Osteoblast (primary cell): ENCODE results near the gene RAB12. TPM values are rescaled to one million over a fixed set of nuclear protein-coding genes. Genes with fewer than 3 reads are reported as not detected.

Experiments
- DNase-seq: peaks from one replicate; pipeline ENCODE4 v3.0.0; 2011; ENCODE audit warnings: low spot score, mixed read lengths; ENCODE audit not compliant: insufficient read length; ENCODE audit errors: missing footprints
- H2AFZ ChIP-seq: 2 replicates; pipeline ENCODE4 v1.6.0; 2011; ENCODE audit warnings: mild to moderate bottlenecking, low read length
- H3K27ac ChIP-seq: 2 replicates; pipeline ENCODE4 v1.5.1; 2011; ENCODE audit warnings: mild to moderate bottlenecking, low read depth, low read length, moderate library complexity
- H3K27me3 ChIP-seq: 2 replicates; pipeline ENCODE4 v1.6.0; 2012; ENCODE audit warnings: mild to moderate bottlenecking, control low read depth, inconsistent platforms, low read length, moderate library complexity; ENCODE audit not compliant: insufficient read depth
- H3K36me3 ChIP-seq: 2 replicates; pipeline ENCODE4 v1.5.1; 2011; ENCODE audit warnings: mild to moderate bottlenecking, low read length, control low read depth, moderate library complexity; ENCODE audit not compliant: insufficient read depth
- H3K4me1 ChIP-seq: 2 replicates; pipeline ENCODE4 v1.5.1; 2011; ENCODE audit warnings: mild to moderate bottlenecking, low read length, control low read depth, moderate library complexity; ENCODE audit not compliant: insufficient read depth
- H3K4me2 ChIP-seq: 2 replicates; pipeline ENCODE4 v1.6.0; 2011; ENCODE audit warnings: mild to moderate bottlenecking, low read length; ENCODE audit not compliant: insufficient read depth
- H3K4me3 ChIP-seq: fragments of 200-600 bp; sonication (generic); 3 replicates; pipeline ENCODE4 v1.5.1; 2012; ENCODE audit warnings: mild to moderate bottlenecking, low read length, inconsistent platforms; ENCODE audit not compliant: insufficient read depth
- H3K79me2 ChIP-seq: 2 replicates; pipeline ENCODE4 v1.6.0; 2012; ENCODE audit warnings: mild to moderate bottlenecking, low read length, control low read depth, inconsistent platforms; ENCODE audit not compliant: insufficient read depth
- H3K9me3 ChIP-seq: 2 replicates; pipeline ENCODE4 v1.5.1; 2011; ENCODE audit warnings: low read depth, low read length, control low read depth
- H4K20me1 ChIP-seq: 2 replicates; pipeline ENCODE4 v1.6.0; 2012; ENCODE audit warnings: mild to moderate bottlenecking, low read length, control low read depth; ENCODE audit not compliant: insufficient read depth
- CTCF ChIP-seq: IDR thresholded peaks from 2 replicates; pipeline ENCODE4 v1.5.1; 2011; ENCODE audit warnings: mild to moderate bottlenecking, low read depth, low read length, moderate library complexity; ENCODE audit errors: extremely low read depth
- total RNA-seq: library from RNA; depleted of rRNA; stranded (reverse); fragments of >200 nt; gene quantifications from 2 replicates; pipeline ENCODE4 v1.2.3, GENCODE V29; 2012

The RAB12 gene
- total RNA-seq, 1 donor, result 49.2 TPM

DNA sequence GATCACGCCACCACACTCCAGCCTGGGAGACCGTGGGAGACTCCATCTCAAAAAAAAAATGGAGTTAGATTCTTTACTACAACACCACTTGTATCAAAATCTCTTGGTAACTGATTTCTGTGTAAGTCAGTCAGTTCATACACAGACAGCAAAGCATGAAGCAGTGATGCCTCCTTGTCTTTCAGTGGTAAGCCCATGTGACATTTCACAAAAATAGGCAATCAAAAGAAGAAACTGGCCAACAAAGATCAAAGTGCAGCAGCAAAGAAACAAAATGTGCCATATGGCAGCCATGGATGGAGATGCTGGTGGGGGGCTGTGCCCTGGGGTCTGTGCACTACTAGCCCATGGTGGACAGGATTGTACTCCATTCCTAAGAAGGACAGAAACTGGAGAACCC, 6.7 kb upstream of the RAB12 start:
- Histone ChIP-seq H3K9me3 (no peaks in the 10 kb centered on the region), H3K79me2 (no peaks in the 10 kb centered on the region), H4K20me1 (no peaks in the 10 kb centered on the region), H3K4me1 (peaks cover 6% of the 10 kb centered on the region), H3K36me3 (no peaks in the 10 kb centered on the region), H2AFZ (no peak overlapping the region), H3K4me2 (no peak overlapping the region), H3K27ac (no peak overlapping the region), H3K4me3 (no peak overlapping the region), H3K27me3 (peaks cover 6% of the 10 kb centered on the region)
- DNase-seq, result no peak
- no peak for TF ChIP-seq CTCF

DNA sequence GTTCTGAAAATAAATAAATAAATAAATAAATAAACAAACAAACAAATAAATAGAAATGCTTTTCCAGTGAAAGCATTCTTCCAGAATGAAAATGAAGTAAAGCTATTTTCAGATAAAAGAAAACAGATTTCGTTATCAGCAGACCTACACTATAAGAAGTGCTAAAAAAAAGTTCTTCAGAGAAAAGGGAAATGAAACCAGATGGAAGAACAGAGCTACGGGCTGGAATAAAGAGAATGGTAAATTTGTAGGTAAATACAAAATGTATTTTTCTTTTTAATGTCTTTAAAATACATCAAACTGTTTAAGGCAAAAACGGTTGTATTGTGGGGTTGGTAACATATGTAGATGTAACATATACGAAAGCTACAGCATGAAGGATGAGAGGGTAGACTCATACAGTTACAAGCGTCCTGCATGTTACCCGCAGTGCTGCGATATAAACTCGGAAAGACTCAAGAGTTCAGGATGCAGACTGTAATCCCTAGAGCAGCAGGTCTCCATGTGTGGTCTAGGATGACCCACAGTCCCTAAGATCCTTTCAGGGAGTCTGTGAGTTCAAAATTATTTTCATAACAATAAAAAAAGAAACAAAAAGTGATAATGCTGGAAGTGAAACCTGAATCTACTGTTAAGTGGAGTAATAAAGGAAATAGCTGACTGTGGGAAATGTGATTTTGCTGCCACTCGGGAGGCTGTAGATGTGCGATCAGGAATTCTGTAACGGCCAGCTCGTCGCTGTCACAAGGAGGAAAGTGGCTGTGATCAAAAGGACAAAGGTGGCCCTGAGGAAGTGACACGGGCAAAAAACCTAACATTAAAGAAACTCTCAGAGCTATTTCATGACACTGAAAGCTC, 5.3 kb upstream of the RAB12 start:
- Histone ChIP-seq H3K9me3 (no peaks in the 10 kb centered on the region), H3K27me3 (peaks cover 6% of the 10 kb centered on the region), H3K4me1 (peaks cover 12% of the 10 kb centered on the region), H3K4me3 (no peak overlapping the region), H2AFZ (peak overlapping the region; percentile 46), H3K4me2 (peak overlapping the region; percentile 10), H3K79me2 (no peaks in the 10 kb centered on the region), H3K36me3 (no peaks in the 10 kb centered on the region), H3K27ac (no peak overlapping the region), H4K20me1 (no peaks in the 10 kb centered on the region)
- no peak for DNase-seq
- no peak for TF ChIP-seq CTCF

- H3K27ac ChIP-seq, result no peak overlapping the region
- H2AFZ ChIP-seq, result no peak overlapping the region
- H3K4me2 ChIP-seq, result no peak overlapping the region
- no peak for TF ChIP-seq CTCF
- peaks cover 19% of the 10 kb centered on the region for H3K4me1 ChIP-seq
- no peaks in the 10 kb centered on the region for H3K27me3 ChIP-seq
- no peak overlapping the region for H3K4me3 ChIP-seq
- no peaks in the 10 kb centered on the region for H3K9me3 ChIP-seq
- peaks cover 9% of the 10 kb centered on the region for H4K20me1 ChIP-seq
- no peak for DNase-seq
- H3K36me3 ChIP-seq, result no peaks in the 10 kb centered on the region
- peaks cover 14% of the 10 kb centered on the region for H3K79me2 ChIP-seq
Observed at GRCh38 chr18:8605974-8606373, 3.3 kb upstream of the RAB12 start.
